Neural cell (in vitro differentiated cells): Measurements from ENCODE around the gene DNAH10. TPM values are rescaled to one million over a fixed set of nuclear protein-coding genes. Genes with fewer than 3 reads are reported as not detected.

Experiments
- H2AFZ ChIP-seq: fragments of 200-600, 300-800 bp; sonication (generic), shearing (Covaris generic); 2 replicates; pipeline ENCODE4 v1.6.0; 2014; ENCODE audit warnings: low read depth, mild to moderate bottlenecking, antibody characterized with exemption, low read length, moderate library complexity
- H3F3A ChIP-seq: fragments of 200-600 bp; shearing (Covaris generic); 2 replicates; pipeline ENCODE4 v1.6.1; 2016; ENCODE audit warnings: mild to moderate bottlenecking, moderate library complexity, mixed read lengths, antibody characterized with exemption, low read length; ENCODE audit not compliant: insufficient read depth, poor library complexity, severe bottlenecking
- H3K27ac ChIP-seq: fragments of 200-600, 300-800 bp; sonication (generic), shearing (Covaris generic); 2 replicates; pipeline ENCODE4 v1.5.1; 2014; ENCODE audit warnings: mild to moderate bottlenecking, low read length, moderate library complexity
- H3K27me3 ChIP-seq: fragments of 300-800, 200-600 bp; sonication (generic), shearing (Covaris generic); 2 replicates; pipeline ENCODE4 v1.6.0; 2014; ENCODE audit warnings: mild to moderate bottlenecking, low read depth, low read length, moderate library complexity; ENCODE audit not compliant: insufficient read depth
- H3K36me3 ChIP-seq: fragments of 300-800, 200-600 bp; sonication (generic), shearing (Covaris generic); 2 replicates; pipeline ENCODE4 v1.5.1; 2014; ENCODE audit warnings: mild to moderate bottlenecking, antibody characterized with exemption, low read length, moderate library complexity; ENCODE audit not compliant: insufficient read depth
- H3K4me2 ChIP-seq: fragments of 300-800, 200-600 bp; sonication (generic), shearing (Covaris generic); 2 replicates; pipeline ENCODE4 v1.6.0; 2014; ENCODE audit warnings: mild to moderate bottlenecking, low read length
- H3K4me3 ChIP-seq: fragments of 300-800, 200-600 bp; sonication (generic), shearing (Covaris generic); 2 replicates; pipeline ENCODE4 v1.5.1; 2014; ENCODE audit warnings: mild to moderate bottlenecking, low read length, moderate library complexity
- H3K79me2 ChIP-seq: fragments of 200-600 bp; shearing (Covaris generic); replicated peaks from 2 replicates; pipeline ENCODE4 v1.6.0; 2014; ENCODE audit warnings: mild to moderate bottlenecking, low read length, moderate library complexity; ENCODE audit not compliant: insufficient read depth
- H3K9ac ChIP-seq: fragments of 300-800, 200-600 bp; sonication (generic), shearing (Covaris generic); 2 replicates; pipeline ENCODE4 v1.6.1; 2016; ENCODE audit warnings: mild to moderate bottlenecking, low read length, mixed read lengths
- H3K9me2 ChIP-seq: fragments of 200-600 bp; shearing (Covaris generic); 2 replicates; pipeline ENCODE4 v1.6.1; 2016; ENCODE audit warnings: mild to moderate bottlenecking, low read length, mixed read lengths; ENCODE audit not compliant: insufficient read depth
- H3K9me3 ChIP-seq: fragments of 200-600, 300-800 bp; sonication (generic), shearing (Covaris generic); 2 replicates; pipeline ENCODE4 v1.6.1; 2016; ENCODE audit warnings: mild to moderate bottlenecking, mixed run types, low read length, moderate library complexity, mixed read lengths
- H4K20me1 ChIP-seq: fragments of 200-600 bp; shearing (Covaris generic); 2 replicates; pipeline ENCODE4 v1.6.1; 2016; ENCODE audit warnings: mild to moderate bottlenecking, mixed run types; ENCODE audit not compliant: insufficient read depth
- CTCF ChIP-seq: fragments of 450-650 bp; IDR thresholded peaks from 2 replicates; pipeline ENCODE4 v1.5.1; 2014; ENCODE audit warnings: antibody characterized with exemption, mild to moderate bottlenecking, moderate library complexity; ENCODE audit not compliant: poor library complexity, severe bottlenecking
- EP300 ChIP-seq: fragments of 450-650 bp; conservative IDR thresholded peaks from 2 replicates; pipeline ENCODE4 v1.6.1; 2014; ENCODE audit warnings: antibody characterized with exemption, mild to moderate bottlenecking, moderate library complexity; ENCODE audit not compliant: poor library complexity, severe bottlenecking
- EZH2 ChIP-seq: fragments of 200-600, 300-800 bp; shearing (Covaris generic), sonication (generic); IDR thresholded peaks from 2 replicates; pipeline ENCODE4 v1.6.1; 2014; ENCODE audit warnings: antibody characterized with exemption, low read length, borderline replicate concordance, mild to moderate bottlenecking; ENCODE audit not compliant: insufficient read depth, poor library complexity, severe bottlenecking
- MXI1 ChIP-seq: fragments of 450-650 bp; conservative IDR thresholded peaks from 2 replicates; pipeline ENCODE4 v1.6.1; 2014; ENCODE audit warnings: antibody characterized with exemption, mild to moderate bottlenecking; ENCODE audit not compliant: poor library complexity, severe bottlenecking
- POLR2AphosphoS5 ChIP-seq: IDR thresholded peaks from 2 replicates; pipeline ENCODE4 v1.6.1; 2012
- RAD21 ChIP-seq: fragments of 450-650 bp; conservative IDR thresholded peaks from 2 replicates; pipeline ENCODE4 v1.6.1; 2014; ENCODE audit warnings: antibody characterized with exemption, mild to moderate bottlenecking, moderate library complexity
- REST ChIP-seq: IDR thresholded peaks from 2 replicates; pipeline ENCODE4 v1.6.1; 2012; ENCODE audit warnings: borderline replicate concordance
- SMC3 ChIP-seq: fragments of 450-650 bp; conservative IDR thresholded peaks from 2 replicates; pipeline ENCODE4 v1.6.1; 2014; ENCODE audit warnings: antibody characterized with exemption, mild to moderate bottlenecking, moderate library complexity; ENCODE audit not compliant: poor library complexity
- TAF1 ChIP-seq: IDR thresholded peaks from 2 replicates; pipeline ENCODE4 v1.6.1; 2012; ENCODE audit warnings: low read depth
- polyA plus RNA-seq: library from polyadenylated mRNA; depleted of rRNA; stranded (reverse); fragments of >200 nt; gene quantifications from 2 replicates; pipeline ENCODE4 v1.2.3, GENCODE V29; 2014

The DNAH10 gene
- polyA plus RNA-seq, 1 donor from 2014 or later: 1.9 TPM

- H3K27ac ChIP-seq: no peak overlapping the region
- no peak overlapping the region for H2AFZ ChIP-seq
- H3K4me3 ChIP-seq: no peak overlapping the region
- no peaks in the 10 kb centered on the region for H4K20me1 ChIP-seq
- no peak overlapping the region for H3K9ac ChIP-seq
- no peak for TF ChIP-seq POLR2AphosphoS5
- no peak for TF ChIP-seq SMC3
- no peak for TF ChIP-seq CTCF
- no peak for TF ChIP-seq TAF1
- no peak for TF ChIP-seq EP300
- no peak overlapping the region for H3K4me2 ChIP-seq
- no peaks in the 10 kb centered on the region for H3K9me2 ChIP-seq
- H3K79me2 ChIP-seq: no peaks in the 10 kb centered on the region
- no peaks in the 10 kb centered on the region for H3F3A ChIP-seq
- H3K9me3 ChIP-seq: no peaks in the 10 kb centered on the region
- no peaks in the 10 kb centered on the region for H3K36me3 ChIP-seq
- no peaks in the 10 kb centered on the region for H3K27me3 ChIP-seq
These were observed 199.7 kb downstream of the DNAH10 start for GRCh38 chr12:123961585-123962345.

GRCh38 chr12:123962513-123962912 lies 200.4 kb downstream of the DNAH10 start:
- peaks cover under 1% of the 10 kb centered on the region for H3K79me2 ChIP-seq
- no peaks in the 10 kb centered on the region for H3F3A ChIP-seq
- H3K4me2 ChIP-seq: no peak overlapping the region
- no peaks in the 10 kb centered on the region for H3K9me3 ChIP-seq
- H3K9ac ChIP-seq: no peak overlapping the region
- H4K20me1 ChIP-seq: no peaks in the 10 kb centered on the region
- TF ChIP-seq SMC3 (no peak), RAD21 (no peak), TAF1 (no peak), CTCF (no peak), MXI1 (no peak)
- no peak overlapping the region for H3K27ac ChIP-seq
- no peaks in the 10 kb centered on the region for H3K36me3 ChIP-seq
- no peak overlapping the region for H2AFZ ChIP-seq
- H3K27me3 ChIP-seq: no peaks in the 10 kb centered on the region
- H3K4me3 ChIP-seq: no peak overlapping the region
- no peaks in the 10 kb centered on the region for H3K9me2 ChIP-seq

- Histone ChIP-seq H3K79me2 (peaks cover 13% of the 10 kb centered on the region), H2AFZ (no peak overlapping the region), H3K4me2 (no peak overlapping the region), H3K4me3 (no peak overlapping the region), H3K9me3 (no peaks in the 10 kb centered on the region), H3K36me3 (no peaks in the 10 kb centered on the region), H3F3A (no peaks in the 10 kb centered on the region), H3K9ac (no peak overlapping the region), H3K9me2 (no peaks in the 10 kb centered on the region), H3K27ac (no peak overlapping the region), H4K20me1 (peaks cover 5% of the 10 kb centered on the region), H3K27me3 (no peaks in the 10 kb centered on the region)
- TF ChIP-seq CTCF (no peak), SMC3 (no peak), POLR2AphosphoS5 (no peak), TAF1 (no peak), RAD21 (no peak), EP300 (no peak), EZH2 (no peak), MXI1 (no peak), REST (no peak)
These were observed 201.7 kb downstream of the DNAH10 start for GRCh38 chr12:123963821-123964220.
